Activated naive CD4-positive, alpha-beta T cell treated with anti-CD3 and anti-CD28 coated beads, Interleukin-2, amount 50 U/mL, for 24 hours (primary cell): ENCODE results near the gene PLA2G2C.

Source experiments
- H3K27ac Mint-ChIP-seq: one replicate; pipeline ENCODE4 v1.8.0; 2021; ENCODE audit warnings: mild to moderate bottlenecking, mixed read lengths
- H3K27me3 Mint-ChIP-seq: one replicate; pipeline ENCODE4 v1.8.0; 2021; ENCODE audit warnings: mixed read lengths
- H3K36me3 Mint-ChIP-seq: one replicate; pipeline ENCODE4 v1.8.0; 2021; ENCODE audit warnings: mixed read lengths
- H3K4me1 Mint-ChIP-seq: one replicate; pipeline ENCODE4 v1.8.0; 2021; ENCODE audit warnings: mixed read lengths
- H3K4me3 Mint-ChIP-seq: one replicate; pipeline ENCODE4 v1.8.0; 2021; ENCODE audit warnings: mild to moderate bottlenecking, mixed read lengths
- H3K9me3 Mint-ChIP-seq: one replicate; pipeline ENCODE4 v1.8.0; 2021; ENCODE audit warnings: mixed read lengths

Gene PLA2G2C

DNA sequence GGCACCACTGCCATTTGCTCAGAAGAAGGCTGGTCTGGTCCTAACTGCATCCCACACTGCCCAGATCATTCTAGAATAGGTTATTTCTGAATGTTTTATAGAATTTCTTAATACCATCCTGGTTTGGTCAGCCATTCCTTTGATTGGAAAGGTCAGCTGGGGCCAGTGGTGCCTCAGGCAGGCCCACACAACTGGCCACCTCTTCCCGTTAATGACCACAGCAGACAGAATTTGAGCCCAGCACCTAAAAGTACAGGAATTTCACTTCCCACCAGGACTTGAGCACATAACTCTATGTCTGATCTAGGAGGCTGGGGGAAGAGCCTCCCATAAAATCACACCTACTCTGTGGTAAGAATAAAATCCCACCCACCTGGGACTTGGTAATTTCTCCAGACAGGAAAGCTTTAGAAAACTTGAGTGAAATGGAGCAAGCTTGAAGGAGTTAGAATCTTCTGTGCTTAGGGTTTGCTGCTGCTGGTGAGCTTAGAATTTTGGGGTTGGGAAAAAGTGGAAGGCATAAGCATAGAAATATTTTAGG lies 6.6 kb upstream of the PLA2G2C start:
- no peaks in the 10 kb centered on the region for H3K9me3 Mint-ChIP-seq
- peaks cover 2% of the 10 kb centered on the region for H3K27me3 Mint-ChIP-seq
- H3K4me3 Mint-ChIP-seq: no peak overlapping the region
- no peaks in the 10 kb centered on the region for H3K36me3 Mint-ChIP-seq
- H3K27ac Mint-ChIP-seq: no peak overlapping the region
- peaks cover 19% of the 10 kb centered on the region for H3K4me1 Mint-ChIP-seq

DNA sequence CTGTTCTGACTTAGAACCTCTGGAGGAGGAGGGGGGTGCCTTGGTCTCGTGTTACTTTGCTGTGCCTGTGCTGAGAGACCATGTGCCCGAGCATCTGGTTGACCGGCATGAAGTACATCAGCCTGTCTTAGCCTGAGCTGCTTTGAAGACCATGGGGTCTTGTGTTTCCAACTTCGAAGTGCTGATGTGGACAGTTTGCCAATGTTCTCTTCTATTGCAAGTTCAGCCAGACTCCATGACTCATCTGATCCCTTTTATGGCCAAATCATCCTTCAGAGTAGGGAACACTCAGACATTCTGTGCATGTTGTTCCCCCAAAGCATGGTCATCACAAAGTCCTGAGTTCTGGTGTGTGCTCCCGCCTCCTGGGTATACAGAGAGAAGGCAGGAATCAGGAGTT lies 6.0 kb upstream of the PLA2G2C start:
- H3K4me1 Mint-ChIP-seq: peaks cover 25% of the 10 kb centered on the region
- no peaks in the 10 kb centered on the region for H3K9me3 Mint-ChIP-seq
- H3K27ac Mint-ChIP-seq: no peak overlapping the region
- H3K4me3 Mint-ChIP-seq: no peak overlapping the region
- no peaks in the 10 kb centered on the region for H3K36me3 Mint-ChIP-seq
- H3K27me3 Mint-ChIP-seq: peaks cover 2% of the 10 kb centered on the region

DNA sequence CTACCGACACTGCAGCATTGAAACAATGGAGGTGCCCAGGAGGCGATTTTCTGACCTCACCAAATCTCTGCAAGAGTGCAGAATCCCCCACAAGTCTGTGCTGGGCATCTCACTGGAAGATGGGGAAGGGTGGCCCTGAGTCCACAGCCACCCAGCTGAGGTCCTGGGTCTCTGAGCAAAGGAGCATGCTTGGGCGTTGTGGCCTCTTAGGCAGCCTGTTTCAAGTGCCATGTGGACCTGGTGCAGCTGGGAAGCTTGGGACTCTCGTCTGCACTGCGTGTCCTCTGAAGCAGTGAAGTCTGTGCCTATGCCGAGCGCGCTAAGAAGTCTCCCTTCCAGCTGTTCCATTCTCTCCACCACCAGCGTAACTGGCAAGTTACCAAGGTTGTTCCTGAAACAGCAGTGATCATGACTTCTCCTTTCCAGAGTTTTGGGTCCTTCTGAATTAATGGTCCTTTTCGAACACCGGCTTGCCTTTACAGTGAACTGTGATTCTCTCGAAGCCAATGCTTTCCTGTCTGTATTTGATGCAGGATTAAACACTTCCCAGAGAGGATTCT lies 5.0 kb upstream of the PLA2G2C start:
- Mint-ChIP-seq H3K27me3 (peaks cover 2% of the 10 kb centered on the region), H3K4me1 (peaks cover 35% of the 10 kb centered on the region), H3K9me3 (no peaks in the 10 kb centered on the region), H3K4me3 (no peak overlapping the region), H3K36me3 (no peaks in the 10 kb centered on the region), H3K27ac (no peak overlapping the region)

DNA sequence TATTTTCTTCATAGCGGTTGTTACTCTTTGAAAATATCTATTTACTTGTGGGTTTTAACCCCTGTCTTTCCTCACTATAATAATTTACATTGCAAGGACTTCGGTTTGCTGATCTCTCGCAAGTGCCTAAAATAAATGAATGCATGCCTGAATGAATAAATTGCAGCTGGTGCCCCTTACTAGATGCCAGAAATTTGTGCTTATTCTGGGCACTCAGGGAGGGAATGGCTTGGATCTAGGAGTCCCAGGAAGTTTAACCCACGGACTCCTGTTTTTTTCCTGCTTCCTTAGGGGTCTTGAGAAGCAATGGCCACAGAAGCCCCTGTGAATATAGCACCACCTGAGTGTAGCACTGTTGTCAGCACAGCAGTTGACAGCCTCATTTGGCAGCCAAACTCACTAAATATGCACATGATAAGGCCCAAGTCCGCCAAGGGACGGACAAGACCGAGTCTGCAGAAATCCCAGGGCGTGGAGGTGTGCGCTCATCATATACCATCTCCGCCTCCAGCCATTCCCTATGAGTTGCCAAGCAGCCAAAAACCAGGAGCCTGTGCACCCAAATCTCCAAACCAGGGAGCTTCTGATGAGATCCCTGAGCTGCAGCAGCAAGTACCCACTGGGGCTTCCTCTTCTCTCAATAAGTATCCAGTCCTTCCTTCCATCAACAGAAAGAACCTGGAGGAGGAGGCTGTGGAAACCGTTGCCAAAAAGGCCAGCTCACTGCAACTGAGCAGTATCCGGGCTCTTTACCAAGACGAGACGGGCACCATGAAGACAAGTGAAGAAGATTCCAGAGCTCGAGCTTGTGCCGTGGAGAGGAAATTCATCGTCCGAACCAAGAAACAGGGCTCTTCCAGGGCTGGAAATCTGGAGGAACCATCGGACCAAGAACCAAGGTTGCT lies 4.2 kb upstream of the PLA2G2C start:
- Mint-ChIP-seq H3K27ac (no peak overlapping the region), H3K9me3 (no peaks in the 10 kb centered on the region), H3K36me3 (no peaks in the 10 kb centered on the region), H3K27me3 (peaks cover 2% of the 10 kb centered on the region), H3K4me3 (no peak overlapping the region), H3K4me1 (peaks cover 40% of the 10 kb centered on the region)

DNA sequence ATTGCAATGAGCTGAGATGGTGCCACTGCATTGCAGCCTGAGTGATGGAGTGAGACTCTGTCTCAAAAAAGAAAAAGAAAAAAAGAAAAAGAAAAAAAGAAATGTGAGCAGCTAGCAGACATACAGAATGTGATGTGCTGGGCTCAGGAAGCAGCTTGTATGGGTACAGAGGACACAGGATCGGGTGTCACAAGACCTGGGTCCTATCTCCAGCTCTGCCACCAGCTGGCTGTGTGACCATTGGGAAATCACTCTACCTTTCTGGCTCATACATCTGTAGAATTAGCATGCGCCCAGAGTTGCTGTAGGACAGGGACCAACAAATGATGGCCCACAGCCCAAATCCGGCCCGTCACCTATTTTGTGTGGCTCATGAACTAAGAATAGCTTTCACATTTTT lies 3.3 kb upstream of the PLA2G2C start:
- Mint-ChIP-seq H3K4me1 (peaks cover 44% of the 10 kb centered on the region), H3K27me3 (no peaks in the 10 kb centered on the region), H3K27ac (no peak overlapping the region), H3K9me3 (no peaks in the 10 kb centered on the region), H3K36me3 (no peaks in the 10 kb centered on the region), H3K4me3 (no peak overlapping the region)

DNA sequence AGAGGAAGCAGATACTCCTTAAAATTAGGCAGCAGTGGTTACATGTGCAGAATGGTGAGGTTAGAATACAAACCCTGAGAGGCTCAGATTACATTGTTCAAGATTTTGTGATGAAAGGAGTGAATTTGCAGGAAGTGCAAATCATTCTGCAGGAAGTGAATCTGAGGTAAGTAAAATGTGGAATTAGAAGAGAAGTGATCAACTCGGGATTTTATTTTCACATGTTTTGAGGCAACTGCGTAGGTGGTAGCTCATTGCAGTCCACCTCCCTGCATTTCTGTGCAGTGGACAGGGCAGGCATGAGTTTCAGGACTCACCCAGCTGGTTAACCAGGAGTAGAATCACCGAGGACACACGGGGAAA lies 2.1 kb upstream of the PLA2G2C start:
- Mint-ChIP-seq H3K27ac (peak overlapping the region; percentile 81), H3K36me3 (no peaks in the 10 kb centered on the region), H3K27me3 (no peaks in the 10 kb centered on the region), H3K9me3 (no peaks in the 10 kb centered on the region), H3K4me1 (peaks cover 52% of the 10 kb centered on the region), H3K4me3 (peak overlapping the region; percentile 40)

DNA sequence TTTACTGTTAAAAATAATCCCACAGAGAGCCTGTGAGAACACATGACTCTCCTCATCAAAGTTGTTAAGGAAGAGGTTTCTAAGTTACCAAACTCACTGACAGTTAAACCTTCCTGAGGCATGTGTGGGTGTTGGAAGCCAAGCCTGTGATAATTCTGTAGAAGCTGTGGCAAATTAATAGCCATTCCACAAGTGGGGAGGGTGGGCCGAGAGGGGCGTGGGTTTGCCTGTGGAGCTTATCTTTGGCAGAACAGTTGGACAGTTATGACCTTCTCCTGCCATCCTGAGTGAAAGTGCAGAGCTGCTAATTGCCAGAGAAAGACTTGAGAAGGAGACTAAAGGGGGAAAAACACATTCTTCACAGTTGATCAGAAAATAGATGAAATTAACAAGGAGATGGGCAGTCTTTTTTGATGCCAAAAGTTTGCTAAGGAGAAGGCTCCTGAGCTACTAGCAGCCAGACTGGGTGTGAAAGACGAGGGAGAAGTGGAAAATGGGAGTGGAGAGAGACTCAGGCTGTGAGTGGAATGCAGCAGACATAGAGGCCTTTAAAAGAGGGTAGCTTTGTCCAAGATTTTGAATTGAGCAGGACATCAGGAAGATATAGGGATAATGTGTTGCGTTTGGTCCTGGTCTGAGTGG lies 1.6 kb upstream of the PLA2G2C start:
- Mint-ChIP-seq H3K27me3 (no peaks in the 10 kb centered on the region), H3K9me3 (no peaks in the 10 kb centered on the region), H3K27ac (peak overlapping the region; percentile 81), H3K4me3 (peak overlapping the region; percentile 40), H3K36me3 (no peaks in the 10 kb centered on the region), H3K4me1 (peaks cover 52% of the 10 kb centered on the region)

DNA sequence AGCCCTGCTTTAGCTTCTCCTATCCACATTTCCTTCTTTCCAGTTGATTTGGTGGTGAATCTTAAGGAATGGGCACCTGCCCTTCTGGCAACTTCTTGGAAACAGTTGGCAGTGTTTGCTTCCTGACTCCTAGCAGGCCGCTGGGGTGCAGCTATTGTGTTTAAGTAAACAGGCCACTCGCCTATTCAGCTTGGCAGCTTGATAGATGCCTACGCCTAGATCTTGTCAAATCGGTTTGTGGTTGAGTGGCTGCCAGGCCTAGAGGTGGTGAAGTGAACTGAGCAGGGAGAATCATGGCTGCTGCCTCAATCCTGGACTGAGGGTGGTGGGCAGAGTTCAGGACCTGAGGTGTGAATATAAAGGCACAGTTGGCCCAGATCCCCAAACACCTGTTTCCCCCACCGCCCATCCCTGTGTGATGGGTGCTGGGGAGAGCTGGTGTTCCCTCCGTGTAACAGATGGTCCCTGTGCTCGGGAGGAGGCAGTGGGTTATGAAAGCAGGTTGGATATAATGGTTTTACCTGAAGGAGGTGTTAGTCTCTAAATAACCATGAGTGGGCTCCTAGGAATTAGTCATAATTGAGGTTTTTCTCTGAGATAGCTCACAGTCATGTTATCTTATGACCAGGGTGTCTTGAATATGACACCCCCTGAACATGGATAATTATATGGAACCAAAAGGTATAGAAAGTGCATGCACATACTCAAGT lies 940 bp upstream of the PLA2G2C start:
- Mint-ChIP-seq H3K9me3 (no peaks in the 10 kb centered on the region), H3K27me3 (no peaks in the 10 kb centered on the region), H3K27ac (no peak overlapping the region), H3K4me3 (peak overlapping the region; percentile 40), H3K36me3 (no peaks in the 10 kb centered on the region), H3K4me1 (peaks cover 52% of the 10 kb centered on the region)

DNA sequence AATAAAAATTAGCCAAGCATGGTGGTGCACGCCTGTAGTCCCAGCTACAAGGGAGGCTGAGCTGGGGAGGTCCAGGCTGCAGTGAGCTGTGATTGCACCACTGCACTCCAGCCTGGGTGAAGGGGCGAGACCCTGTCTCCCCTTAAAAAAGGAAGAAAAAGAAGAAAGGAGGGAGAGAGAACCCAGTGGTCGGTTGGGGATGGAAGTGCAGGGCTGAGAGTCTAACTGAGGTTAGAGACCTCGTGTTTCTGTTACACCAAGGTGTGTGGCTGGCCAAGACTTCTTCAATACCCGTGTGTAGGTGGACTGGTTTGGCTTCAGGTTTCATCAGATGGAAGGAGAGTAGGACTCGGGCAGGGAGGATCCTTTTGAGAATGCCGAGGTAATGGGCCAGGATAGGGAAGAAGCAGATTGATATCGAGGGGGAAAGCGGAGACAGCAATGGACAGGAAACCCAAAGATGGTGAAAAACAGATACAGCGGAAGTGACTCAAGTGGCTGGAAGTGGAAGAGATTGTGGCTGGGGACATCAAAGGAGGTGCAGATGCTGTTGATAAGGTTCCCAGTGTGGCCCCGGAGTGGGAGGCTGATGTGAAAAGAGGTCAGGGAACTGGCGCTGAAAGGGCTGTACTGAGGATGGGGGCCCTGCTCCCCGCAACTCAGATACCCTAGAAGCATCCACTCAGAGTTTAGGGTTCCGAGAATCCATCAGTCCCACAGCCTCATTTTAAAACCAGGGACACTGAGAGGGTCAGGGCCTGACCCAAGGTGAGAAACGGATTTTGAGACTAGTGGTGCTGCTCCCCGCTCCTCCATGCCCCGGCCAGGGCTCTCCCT lies 1.1 kb downstream of the PLA2G2C start:
- no peaks in the 10 kb centered on the region for H3K36me3 Mint-ChIP-seq
- H3K9me3 Mint-ChIP-seq: no peaks in the 10 kb centered on the region
- peak overlapping the region; percentile 84 for H3K27ac Mint-ChIP-seq
- no peaks in the 10 kb centered on the region for H3K27me3 Mint-ChIP-seq
- H3K4me3 Mint-ChIP-seq: peak overlapping the region; percentile 84
- peaks cover 52% of the 10 kb centered on the region for H3K4me1 Mint-ChIP-seq

DNA sequence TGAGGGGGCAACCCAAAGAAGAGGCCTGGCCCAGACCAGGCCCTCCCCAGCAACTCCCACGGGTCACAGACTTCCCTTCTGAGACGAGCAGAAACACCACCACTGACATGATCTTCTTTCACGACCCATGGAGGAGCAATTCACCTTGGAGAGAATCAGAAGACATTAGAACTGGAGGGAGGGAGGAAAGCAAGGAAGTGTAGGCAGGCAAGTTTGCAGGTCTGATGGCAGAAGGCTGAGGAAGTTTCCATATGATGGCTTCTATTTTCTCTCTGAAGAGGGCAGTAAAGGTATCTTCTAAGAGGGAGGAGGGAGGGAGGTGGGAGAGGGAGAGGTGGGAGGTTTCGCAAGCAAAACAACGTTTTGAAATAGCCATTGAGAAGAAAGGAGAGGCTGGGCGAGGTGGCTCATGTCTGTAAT lies 1.8 kb downstream of the PLA2G2C start:
- H3K27me3 Mint-ChIP-seq: no peaks in the 10 kb centered on the region
- H3K9me3 Mint-ChIP-seq: no peaks in the 10 kb centered on the region
- no peak overlapping the region for H3K27ac Mint-ChIP-seq
- H3K4me3 Mint-ChIP-seq: peak overlapping the region; percentile 65
- no peaks in the 10 kb centered on the region for H3K36me3 Mint-ChIP-seq
- peaks cover 52% of the 10 kb centered on the region for H3K4me1 Mint-ChIP-seq

DNA sequence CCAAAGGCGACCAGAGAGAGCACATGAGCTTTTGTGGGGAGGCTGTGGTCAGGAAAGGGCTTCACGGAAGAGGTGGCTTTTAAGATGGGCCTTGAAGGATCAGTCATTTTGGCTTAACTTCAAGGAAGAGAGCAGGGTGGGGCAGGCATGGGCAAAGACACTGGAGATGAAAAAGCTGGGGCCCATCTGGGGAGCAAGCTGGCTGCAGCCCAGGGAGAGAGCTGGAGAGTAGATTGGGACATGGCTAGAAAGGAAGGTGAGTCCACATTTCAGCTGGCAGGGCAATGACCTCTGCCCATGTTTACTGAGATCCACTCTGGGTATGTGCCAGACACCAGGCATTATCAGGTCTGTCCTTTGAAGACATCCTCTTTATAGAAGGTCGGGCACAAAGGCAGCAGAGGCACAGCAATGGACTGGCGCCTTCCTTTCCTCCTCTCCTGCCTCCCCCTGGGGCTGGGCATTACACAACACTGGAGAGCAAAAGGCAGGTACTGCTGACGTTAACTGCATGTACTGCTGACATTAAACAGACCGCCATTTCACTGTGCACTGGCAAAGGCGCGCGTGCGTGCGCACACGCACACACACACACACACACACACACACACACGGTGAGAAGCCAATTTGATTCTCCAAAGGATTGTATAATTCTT lies 2.6 kb downstream of the PLA2G2C start:
- no peaks in the 10 kb centered on the region for H3K9me3 Mint-ChIP-seq
- H3K4me3 Mint-ChIP-seq: no peak overlapping the region
- no peaks in the 10 kb centered on the region for H3K36me3 Mint-ChIP-seq
- H3K4me1 Mint-ChIP-seq: peaks cover 45% of the 10 kb centered on the region
- H3K27ac Mint-ChIP-seq: no peak overlapping the region
- H3K27me3 Mint-ChIP-seq: no peaks in the 10 kb centered on the region

DNA sequence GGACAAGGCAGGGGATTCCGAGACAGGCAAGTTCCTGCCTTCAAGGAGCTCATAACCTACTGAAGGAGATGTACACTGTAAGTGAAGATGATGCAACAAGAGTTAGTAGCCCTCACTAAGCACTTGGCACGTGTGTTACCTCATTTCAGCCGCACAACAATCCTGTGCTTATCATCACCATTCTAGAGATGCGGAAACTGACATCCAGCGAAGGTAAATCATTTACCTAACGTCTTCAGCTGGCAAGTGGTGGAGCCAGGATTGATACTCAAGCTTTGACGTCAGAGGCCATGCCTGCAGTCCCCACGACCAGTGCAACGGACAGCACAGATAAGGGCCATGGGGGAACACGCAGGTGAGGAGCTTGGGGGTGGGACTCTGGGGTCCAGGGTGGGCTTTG lies 3.3 kb downstream of the PLA2G2C start:
- no peak overlapping the region for H3K27ac Mint-ChIP-seq
- no peak overlapping the region for H3K4me3 Mint-ChIP-seq
- H3K4me1 Mint-ChIP-seq: peaks cover 38% of the 10 kb centered on the region
- no peaks in the 10 kb centered on the region for H3K27me3 Mint-ChIP-seq
- H3K9me3 Mint-ChIP-seq: no peaks in the 10 kb centered on the region
- H3K36me3 Mint-ChIP-seq: no peaks in the 10 kb centered on the region

DNA sequence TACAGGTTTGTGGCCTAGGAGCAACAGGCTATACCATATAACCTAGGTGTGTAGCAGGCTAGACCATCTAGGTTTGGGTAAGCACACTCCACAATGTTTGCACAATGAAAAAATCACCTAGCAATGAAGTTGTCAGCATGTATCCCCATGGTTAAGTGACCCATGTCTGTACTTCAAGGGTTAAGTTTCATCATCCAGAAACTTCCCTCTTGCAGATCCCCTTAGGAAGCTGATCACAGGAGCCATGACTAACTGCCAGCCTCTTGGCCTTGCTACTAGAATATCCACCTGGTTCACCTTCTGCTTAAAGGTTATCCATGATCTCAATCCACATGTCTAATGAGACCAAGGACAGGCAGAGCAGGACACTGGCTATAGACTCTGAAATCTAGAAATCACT lies 3.9 kb downstream of the PLA2G2C start:
- H3K36me3 Mint-ChIP-seq: no peaks in the 10 kb centered on the region
- no peaks in the 10 kb centered on the region for H3K27me3 Mint-ChIP-seq
- no peaks in the 10 kb centered on the region for H3K9me3 Mint-ChIP-seq
- H3K4me1 Mint-ChIP-seq: peaks cover 32% of the 10 kb centered on the region
- H3K4me3 Mint-ChIP-seq: no peak overlapping the region
- no peak overlapping the region for H3K27ac Mint-ChIP-seq

DNA sequence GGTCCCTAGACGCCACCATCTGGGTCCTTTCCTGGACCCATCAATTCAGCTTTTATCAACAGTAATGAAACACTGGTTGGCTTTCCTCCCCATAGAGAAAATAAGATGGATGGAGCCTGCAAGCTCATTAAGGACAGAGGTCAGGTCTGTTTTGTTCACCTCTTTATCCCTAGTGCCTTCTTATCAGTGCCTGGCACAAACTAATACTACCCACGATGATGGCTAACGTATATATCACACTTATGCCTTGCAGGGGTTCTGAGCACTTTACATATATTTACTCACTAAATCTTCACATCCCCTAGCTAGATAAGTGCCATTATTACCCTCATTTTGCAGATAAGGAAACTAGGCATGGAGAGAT lies 5.5 kb downstream of the PLA2G2C start:
- no peaks in the 10 kb centered on the region for H3K9me3 Mint-ChIP-seq
- no peaks in the 10 kb centered on the region for H3K36me3 Mint-ChIP-seq
- H3K27ac Mint-ChIP-seq: no peak overlapping the region
- H3K4me3 Mint-ChIP-seq: no peak overlapping the region
- H3K27me3 Mint-ChIP-seq: no peaks in the 10 kb centered on the region
- peaks cover 18% of the 10 kb centered on the region for H3K4me1 Mint-ChIP-seq
